ENCODE results near the gene CYLD. TPM values are rescaled to one million over a fixed set of nuclear protein-coding genes. Genes with fewer than 3 reads are reported as not detected.

The CYLD gene
- total and polyA plus RNA-seq, 2 donors from 2014 or later = 8.9 to 48.0 TPM

GRCh38 chr16:50796829-50797228, 54.9 kb downstream of the CYLD start:
- H3K4me1 ChIP-seq (ENCODE audit: control insufficient read depth in 2 of 3, insufficient read depth in 2 of 3, low read depth in 1 of 3, low read length in 3 of 3) = no peaks in the 10 kb centered on the region
- peaks cover 0 to 27% (median 13%) of the 10 kb centered on the region in 3 donors for H3K36me3 ChIP-seq (ENCODE audit: control insufficient read depth in 2 of 3, insufficient read depth in 3 of 3, low read length in 3 of 3)
- TF ChIP-seq, protein P1, sequence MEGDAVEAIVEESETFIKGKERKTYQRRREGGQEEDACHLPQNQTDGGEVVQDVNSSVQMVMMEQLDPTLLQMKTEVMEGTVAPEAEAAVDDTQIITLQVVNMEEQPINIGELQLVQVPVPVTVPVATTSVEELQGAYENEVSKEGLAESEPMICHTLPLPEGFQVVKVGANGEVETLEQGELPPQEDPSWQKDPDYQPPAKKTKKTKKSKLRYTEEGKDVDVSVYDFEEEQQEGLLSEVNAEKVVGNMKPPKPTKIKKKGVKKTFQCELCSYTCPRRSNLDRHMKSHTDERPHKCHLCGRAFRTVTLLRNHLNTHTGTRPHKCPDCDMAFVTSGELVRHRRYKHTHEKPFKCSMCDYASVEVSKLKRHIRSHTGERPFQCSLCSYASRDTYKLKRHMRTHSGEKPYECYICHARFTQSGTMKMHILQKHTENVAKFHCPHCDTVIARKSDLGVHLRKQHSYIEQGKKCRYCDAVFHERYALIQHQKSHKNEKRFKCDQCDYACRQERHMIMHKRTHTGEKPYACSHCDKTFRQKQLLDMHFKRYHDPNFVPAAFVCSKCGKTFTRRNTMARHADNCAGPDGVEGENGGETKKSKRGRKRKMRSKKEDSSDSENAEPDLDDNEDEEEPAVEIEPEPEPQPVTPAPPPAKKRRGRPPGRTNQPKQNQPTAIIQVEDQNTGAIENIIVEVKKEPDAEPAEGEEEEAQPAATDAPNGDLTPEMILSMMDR (IDR thresholded peaks at IDR 0.05; ENCODE audit: borderline replicate concordance, extremely low read depth, insufficient read depth) = no peak
- no peaks in the 10 kb centered on the region for H3K9me3 ChIP-seq (ENCODE audit: control insufficient read depth in 2 of 3, insufficient read depth in 1 of 3, low read length in 3 of 3)
- H3K27ac ChIP-seq (ENCODE audit: low read depth in 2 of 2, low read length in 2 of 2) = no peak overlapping the region
- DNase-seq (no peak), FAIRE-seq (no peak)
- no peaks in the 10 kb centered on the region for H3K27me3 ChIP-seq (ENCODE audit: control insufficient read depth, insufficient read depth, low read length)
- intact Hi-C loops (cut with DNase I) = no loop called here
- H3K4me3 ChIP-seq (ENCODE audit: low read length in 3 of 3) = no peak overlapping the region
- no peak overlapping the region for H3K9ac ChIP-seq (ENCODE audit: low read length in 3 of 3)

- no peaks in the 10 kb centered on the region for H3K9me3 ChIP-seq (ENCODE audit: control insufficient read depth in 2 of 3, insufficient read depth in 1 of 3, low read length in 3 of 3)
- no peak overlapping the region for H3K4me3 ChIP-seq (ENCODE audit: low read length in 3 of 3)
- intact Hi-C loops (cut with DNase I) = no loop called here
- no peak overlapping the region for H3K27ac ChIP-seq (ENCODE audit: low read depth in 2 of 2, low read length in 2 of 2)
- H3K9ac ChIP-seq (ENCODE audit: low read length in 3 of 3) = no peak overlapping the region
- FAIRE-seq = no peak
- no peaks in the 10 kb centered on the region for H3K27me3 ChIP-seq (ENCODE audit: control insufficient read depth, insufficient read depth, low read length)
- no peaks in the 10 kb centered on the region for H3K4me1 ChIP-seq (ENCODE audit: control insufficient read depth in 2 of 3, insufficient read depth in 2 of 3, low read depth in 1 of 3, low read length in 3 of 3)
- TF ChIP-seq, protein P1 (IDR thresholded peaks at IDR 0.05; ENCODE audit: borderline replicate concordance, extremely low read depth, insufficient read depth) = no peak
- DNase-seq = no peak
- H3K36me3 ChIP-seq (ENCODE audit: control insufficient read depth in 2 of 3, insufficient read depth in 3 of 3, low read length in 3 of 3) = peaks cover 0 to 27% (median 13%) of the 10 kb centered on the region in 3 donors
Observed at GRCh38 chr16:50797456-50797855, 55.6 kb downstream of the CYLD start.

GRCh38 chr16:50800074-50800473, 58.2 kb downstream of the CYLD start:
- FAIRE-seq (no peak), DNase-seq (no peak)
- no peaks in the 10 kb centered on the region for H3K4me1 ChIP-seq (ENCODE audit: control insufficient read depth in 2 of 3, insufficient read depth in 2 of 3, low read depth in 1 of 3, low read length in 3 of 3)
- no peaks in the 10 kb centered on the region for H3K9me3 ChIP-seq (ENCODE audit: control insufficient read depth in 2 of 3, insufficient read depth in 1 of 3, low read length in 3 of 3)
- peaks cover 0 to 16% (median 10%) of the 10 kb centered on the region in 3 donors for H3K36me3 ChIP-seq (ENCODE audit: control insufficient read depth in 2 of 3, insufficient read depth in 3 of 3, low read length in 3 of 3)
- H3K9ac ChIP-seq (ENCODE audit: low read length in 3 of 3) = no peak overlapping the region
- H3K27ac ChIP-seq (ENCODE audit: low read depth in 2 of 2, low read length in 2 of 2) = no peak overlapping the region
- TF ChIP-seq, protein P1 (IDR thresholded peaks at IDR 0.05; ENCODE audit: borderline replicate concordance, extremely low read depth, insufficient read depth) = no peak
- no peaks in the 10 kb centered on the region for H3K27me3 ChIP-seq (ENCODE audit: control insufficient read depth, insufficient read depth, low read length)
- no peak overlapping the region for H3K4me3 ChIP-seq (ENCODE audit: low read length in 3 of 3)
- intact Hi-C loops (cut with DNase I) = no loop called here

GRCh38 chr16:50801036-50801435, 59.1 kb downstream of the CYLD start:
- FAIRE-seq (no peak), DNase-seq (no peak)
- Histone ChIP-seq H3K27me3 (ENCODE audit: control insufficient read depth, insufficient read depth, low read length) (no peaks in the 10 kb centered on the region), H3K27ac (ENCODE audit: low read depth in 2 of 2, low read length in 2 of 2) (no peak overlapping the region), H3K36me3 (ENCODE audit: control insufficient read depth in 2 of 3, insufficient read depth in 3 of 3, low read length in 3 of 3) (peaks cover 0 to 7% (median 3%) of the 10 kb centered on the region in 3 donors), H3K9ac (ENCODE audit: low read length in 3 of 3) (no peak overlapping the region), H3K9me3 (ENCODE audit: control insufficient read depth in 2 of 3, insufficient read depth in 1 of 3, low read length in 3 of 3) (no peaks in the 10 kb centered on the region), H3K4me1 (ENCODE audit: control insufficient read depth in 2 of 3, insufficient read depth in 2 of 3, low read depth in 1 of 3, low read length in 3 of 3) (peaks cover 0 to 1% (median under 1%) of the 10 kb centered on the region in 3 donors), H3K4me3 (ENCODE audit: low read length in 3 of 3) (no peak overlapping the region)
- TF ChIP-seq, protein P1 (IDR thresholded peaks at IDR 0.05; ENCODE audit: borderline replicate concordance, extremely low read depth, insufficient read depth) = no peak
- intact Hi-C loops (cut with DNase I) = no loop called here
